GM18505 (cell line): Measurements from ENCODE around the gene CD180.

ENCODE experiments used
- ATAC-seq: cut with Tn5 transposase; IDR thresholded peaks from one replicate; pipeline ENCODE4 v1.9.1; 2021; ENCODE audit not compliant: unreplicated experiment
- POLR2A ChIP-seq: IDR thresholded peaks from 4 replicates; pipeline ENCODE4 v1.6.1; 2011; ENCODE audit warnings: borderline replicate concordance; ENCODE audit not compliant: insufficient read depth, insufficient read length; ENCODE audit errors: extremely low read depth

The CD180 gene

DNA sequence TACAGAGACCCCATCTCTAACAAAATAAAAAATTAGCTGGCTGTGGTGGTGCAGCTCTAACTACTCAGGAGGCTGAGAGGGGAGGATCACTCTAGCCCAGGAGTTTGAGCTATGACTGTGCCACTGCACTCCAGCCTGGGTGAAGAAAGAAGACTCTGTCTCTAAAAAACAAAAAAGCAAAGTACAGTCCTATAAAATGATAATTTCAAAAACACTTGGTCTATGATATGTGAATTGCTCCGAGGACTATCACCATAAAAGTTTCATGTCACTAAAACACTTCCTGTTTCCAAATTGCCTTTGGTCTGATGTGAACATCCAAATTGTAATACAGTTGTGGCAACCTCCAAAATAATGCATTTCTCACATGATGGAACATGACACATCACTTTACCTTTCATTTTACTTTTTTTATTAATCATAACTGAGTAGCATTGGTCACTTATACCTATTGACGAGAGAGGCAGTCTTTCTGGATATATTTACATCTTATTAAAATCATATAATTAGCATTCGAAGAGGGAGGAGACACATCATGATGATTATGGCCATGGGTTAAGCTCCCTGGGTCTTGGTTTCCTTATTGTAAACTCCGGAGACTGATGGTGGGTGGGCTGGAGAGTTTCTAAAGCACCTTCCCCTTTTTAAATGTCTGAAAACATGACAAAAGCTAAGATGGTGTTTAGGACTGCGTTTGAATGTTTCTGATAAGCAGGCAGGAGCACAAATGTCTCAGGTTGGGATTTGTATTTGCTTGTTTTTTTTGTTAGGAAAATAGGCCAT, 25.8 kb upstream of the CD180 start:
- ATAC-seq = peak; percentile 33
- no peak for TF ChIP-seq POLR2A

GRCh38 chr5:67221487-67222242, 25.1 kb upstream of the CD180 start:
- no peak for TF ChIP-seq POLR2A
- peak; percentile 87 for ATAC-seq

DNA sequence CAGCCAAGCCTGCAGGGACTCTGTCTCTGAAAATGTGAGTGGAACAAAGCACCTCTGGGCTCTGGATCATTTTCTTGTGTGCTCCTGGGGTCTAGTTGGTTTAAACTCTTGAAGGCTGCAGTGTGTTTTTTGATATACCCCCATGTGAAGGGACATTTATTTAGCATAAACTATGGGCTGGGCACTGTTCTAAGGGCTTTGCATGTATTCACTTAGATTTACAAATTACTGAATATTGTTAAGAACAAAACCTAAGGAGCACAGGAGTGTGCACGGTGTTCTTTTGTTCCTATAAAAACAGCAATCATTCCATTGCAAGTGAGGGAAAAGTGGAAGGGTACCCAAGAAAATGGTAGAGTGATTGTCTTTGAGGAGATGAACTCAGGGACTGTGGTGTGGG, 20.0 kb upstream of the CD180 start:
- no peak for ATAC-seq
- no peak for TF ChIP-seq POLR2A

DNA sequence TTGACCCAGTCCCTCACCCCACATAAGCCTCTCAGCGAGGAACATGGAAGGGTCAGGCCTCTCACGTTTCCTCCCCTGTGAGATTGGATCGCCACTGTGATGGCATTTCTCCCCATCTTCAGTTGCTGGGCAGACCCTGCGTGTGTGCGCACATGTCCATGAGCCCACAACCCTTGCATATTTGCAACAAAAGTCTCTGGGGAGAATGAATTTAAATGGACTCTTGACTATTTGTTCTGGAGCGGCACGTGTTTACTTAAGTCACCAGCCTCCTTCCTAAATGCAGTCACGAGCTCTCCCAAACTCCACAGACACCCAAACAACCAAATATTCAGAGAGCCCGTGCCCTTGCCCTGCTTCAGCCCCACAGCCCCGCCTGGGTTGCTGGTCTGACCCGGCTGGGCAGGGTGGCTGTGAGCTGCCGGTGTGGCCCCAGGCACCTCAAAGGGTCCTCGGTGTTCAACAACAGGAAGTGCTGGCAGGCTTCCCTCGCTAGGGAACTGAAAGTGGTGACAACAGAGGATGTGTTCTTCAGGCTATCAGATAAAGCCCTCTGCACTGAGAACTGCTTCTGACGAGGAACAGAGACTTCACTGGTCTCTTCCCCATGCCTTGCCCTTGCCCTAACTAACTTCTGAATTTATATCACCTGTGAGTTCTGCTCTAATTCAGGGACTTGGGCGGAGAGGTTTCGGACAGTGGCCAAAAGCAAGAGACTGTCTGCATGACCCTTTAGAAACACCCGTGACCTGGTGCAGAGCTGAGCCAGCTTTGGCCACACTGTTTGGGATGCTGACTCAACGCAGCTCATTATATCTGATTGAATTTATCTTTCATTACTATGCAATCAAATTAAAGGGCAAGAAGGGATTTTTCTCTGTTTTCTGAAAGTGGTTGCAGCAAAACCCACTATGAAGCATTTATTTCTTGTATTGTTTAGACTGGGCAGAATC, 19.2 kb upstream of the CD180 start:
- ATAC-seq = peak; percentile 99
- TF ChIP-seq POLR2A = peak; percentile 58

- no peak for TF ChIP-seq POLR2A
- ATAC-seq = no peak
These were observed 18.3 kb upstream of the CD180 start for GRCh38 chr5:67214707-67215447.

- no peak for ATAC-seq
- no peak for TF ChIP-seq POLR2A
These were observed 17.4 kb upstream of the CD180 start for GRCh38 chr5:67214036-67214435.

DNA sequence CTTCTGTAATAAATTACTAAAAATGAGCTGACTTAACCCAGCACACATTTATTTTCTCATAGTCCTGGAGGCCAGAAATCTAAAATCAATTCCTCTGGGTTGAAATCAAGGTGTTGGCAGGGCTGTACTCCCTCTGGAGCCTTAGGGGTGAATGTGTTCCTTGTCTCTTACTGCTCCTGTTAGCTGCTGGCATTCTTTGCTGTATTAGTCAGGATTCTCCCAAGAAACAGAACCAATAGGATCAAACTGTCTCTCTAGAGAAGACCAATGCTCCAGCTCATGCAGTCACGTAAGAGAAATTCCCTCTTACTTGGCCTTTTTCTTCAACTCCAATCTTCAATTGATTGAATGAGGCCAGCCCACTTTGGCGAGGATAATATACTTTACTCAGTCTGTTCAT, 15.3 kb upstream of the CD180 start:
- no peak for ATAC-seq
- no peak for TF ChIP-seq POLR2A

DNA sequence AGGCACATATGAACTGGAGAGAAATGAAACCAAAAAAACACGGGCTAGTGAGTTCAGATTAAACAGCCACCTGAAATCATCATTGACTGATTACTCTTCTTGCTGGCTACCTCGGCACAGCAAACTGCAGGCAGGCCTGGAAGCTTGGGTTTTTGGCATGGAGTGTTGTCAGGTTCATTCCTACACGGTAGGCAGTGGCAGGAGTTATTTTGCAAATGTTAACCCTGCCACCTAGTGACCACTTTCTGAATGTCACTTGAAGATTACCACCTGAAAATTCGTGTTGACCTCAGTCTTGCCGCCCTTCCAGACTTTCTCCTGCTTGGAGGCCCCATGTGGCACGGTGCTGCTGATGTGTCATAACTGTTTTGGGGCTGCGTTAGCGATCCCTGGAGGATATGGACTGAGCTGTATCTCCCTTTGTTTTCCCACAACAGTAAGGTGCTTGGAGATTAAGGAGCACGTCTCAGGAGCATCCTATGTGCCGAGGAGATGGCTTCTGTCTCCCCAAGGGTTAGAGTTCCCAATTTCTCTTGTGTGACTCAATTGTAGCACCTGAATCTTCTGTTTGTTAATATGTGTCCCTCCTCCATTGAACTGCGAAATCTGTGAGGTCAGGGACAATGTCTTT, 12.7 kb upstream of the CD180 start:
- no peak for TF ChIP-seq POLR2A
- peak; percentile 30 for ATAC-seq

DNA sequence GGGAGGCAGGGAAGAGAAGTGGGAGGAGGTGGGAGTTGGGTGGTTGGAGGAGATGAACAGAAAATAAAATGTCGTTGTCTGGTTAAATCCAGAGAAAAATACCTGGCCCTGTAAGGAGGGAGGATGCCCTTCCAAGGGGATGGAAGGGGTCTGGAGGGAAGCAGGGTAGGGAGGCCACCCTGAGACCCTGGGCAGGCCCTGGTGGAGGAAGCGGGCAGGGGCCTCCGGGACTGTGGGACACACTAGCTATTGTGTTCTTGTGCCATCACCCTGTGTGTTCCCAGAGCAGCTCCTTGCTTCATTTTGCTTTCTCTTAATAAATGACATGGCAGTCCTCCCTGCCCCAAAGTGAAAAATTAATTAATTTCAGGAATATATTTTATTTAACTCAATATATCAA, 11.8 kb upstream of the CD180 start:
- no peak for ATAC-seq
- TF ChIP-seq POLR2A = no peak

DNA sequence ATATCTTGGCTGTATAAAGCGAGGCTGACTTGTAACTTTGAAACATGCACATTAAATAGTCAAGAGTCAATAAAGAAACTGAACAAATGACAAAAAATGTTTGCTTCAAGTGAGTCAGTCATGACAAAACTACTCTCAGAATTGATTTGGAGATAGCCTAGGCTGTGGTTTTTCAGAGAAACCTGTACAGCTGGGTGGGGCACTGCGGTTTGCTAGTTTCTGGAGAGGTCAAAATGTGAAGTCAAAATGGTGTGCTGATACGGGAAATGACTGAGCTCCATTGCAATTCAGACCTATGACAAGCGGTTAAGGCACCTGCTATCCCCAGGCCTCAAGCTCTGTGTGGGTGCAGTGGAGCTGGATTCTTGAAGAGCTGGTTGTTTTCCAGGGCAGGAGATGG, 10.3 kb upstream of the CD180 start:
- peak; percentile 76 for ATAC-seq
- peak; percentile 54 for TF ChIP-seq POLR2A

DNA sequence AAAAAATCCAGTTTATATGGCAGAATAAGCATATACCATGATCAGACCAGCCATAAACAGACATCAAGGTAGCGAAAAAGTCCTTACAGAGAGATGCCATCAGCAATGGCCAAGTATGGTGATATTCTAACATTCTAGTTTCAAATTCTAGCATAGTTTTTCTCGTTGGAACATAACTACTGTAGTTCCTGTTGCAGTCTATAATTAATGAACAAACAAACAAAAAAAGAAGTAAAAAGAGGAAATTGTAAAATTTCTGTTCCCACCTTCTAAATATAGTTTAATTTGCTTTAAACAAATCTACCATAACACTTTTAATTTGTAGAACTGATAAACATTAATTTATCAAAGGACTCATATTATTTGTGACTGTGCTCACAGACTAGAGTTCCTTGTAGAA, 9.9 kb upstream of the CD180 start:
- ATAC-seq = no peak
- TF ChIP-seq POLR2A = no peak

GRCh38 chr5:67205981-67206380, 9.4 kb upstream of the CD180 start:
- no peak for ATAC-seq
- TF ChIP-seq POLR2A = no peak
